Thyroid gland (tissue), 4 donors: Measurements from ENCODE around the gene TBX22.

Experiments
- POLR2A ChIP-seq, 2 donors: fragments of 450-650 bp; IDR thresholded peaks; one replicate each; pipeline ENCODE4 v1.6.1; 2017; ENCODE audit warnings: antibody characterized with exemption in 2 of 2, mild to moderate bottlenecking in 2 of 2, moderate library complexity in 1 of 2
- TF ChIP-seq, protein P1 (sequence below), 6 experiments: fragments of 200-600 bp in 3 of 6; fragments of 450-650 bp in 3 of 6; sonication (generic) in 3 of 6; IDR thresholded peaks; one replicate each; pipeline ENCODE4 v1.5.1; 2016 to 2019; ENCODE audit warnings: antibody characterized with exemption in 6 of 6, mild to moderate bottlenecking in 2 of 6, inconsistent platforms in 1 of 6, moderate library complexity in 1 of 6

DNA sequence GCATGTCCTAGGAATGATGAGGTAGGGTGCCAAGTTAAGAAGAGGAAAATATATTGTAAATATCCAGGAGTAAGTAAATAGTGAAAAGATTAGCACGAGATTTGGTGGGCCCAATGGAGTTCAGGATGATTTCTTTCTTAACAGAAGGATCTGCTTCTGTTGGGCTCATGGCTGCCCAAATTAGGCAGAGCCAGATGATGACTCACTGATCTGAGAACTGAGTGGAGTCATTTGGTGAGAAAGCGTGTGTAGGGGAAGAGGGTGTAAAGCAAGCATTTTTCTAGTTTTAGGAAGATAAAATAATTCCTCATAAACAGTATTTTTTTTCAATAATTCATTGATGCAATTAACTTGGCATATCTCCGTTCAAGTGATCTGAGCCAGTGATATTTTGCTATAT, 1.6 kb downstream of the TBX22 start:
- TF ChIP-seq, protein P1, sequence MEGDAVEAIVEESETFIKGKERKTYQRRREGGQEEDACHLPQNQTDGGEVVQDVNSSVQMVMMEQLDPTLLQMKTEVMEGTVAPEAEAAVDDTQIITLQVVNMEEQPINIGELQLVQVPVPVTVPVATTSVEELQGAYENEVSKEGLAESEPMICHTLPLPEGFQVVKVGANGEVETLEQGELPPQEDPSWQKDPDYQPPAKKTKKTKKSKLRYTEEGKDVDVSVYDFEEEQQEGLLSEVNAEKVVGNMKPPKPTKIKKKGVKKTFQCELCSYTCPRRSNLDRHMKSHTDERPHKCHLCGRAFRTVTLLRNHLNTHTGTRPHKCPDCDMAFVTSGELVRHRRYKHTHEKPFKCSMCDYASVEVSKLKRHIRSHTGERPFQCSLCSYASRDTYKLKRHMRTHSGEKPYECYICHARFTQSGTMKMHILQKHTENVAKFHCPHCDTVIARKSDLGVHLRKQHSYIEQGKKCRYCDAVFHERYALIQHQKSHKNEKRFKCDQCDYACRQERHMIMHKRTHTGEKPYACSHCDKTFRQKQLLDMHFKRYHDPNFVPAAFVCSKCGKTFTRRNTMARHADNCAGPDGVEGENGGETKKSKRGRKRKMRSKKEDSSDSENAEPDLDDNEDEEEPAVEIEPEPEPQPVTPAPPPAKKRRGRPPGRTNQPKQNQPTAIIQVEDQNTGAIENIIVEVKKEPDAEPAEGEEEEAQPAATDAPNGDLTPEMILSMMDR (IDR thresholded peaks at IDR 0.05), result no peak
- no peak for TF ChIP-seq POLR2A (IDR thresholded peaks at IDR 0.05)
